Peyer's patch (tissue), 4 donors: ENCODE results near the gene NKTR. TPM values are rescaled to one million over a fixed set of nuclear protein-coding genes. Genes with fewer than 3 reads are reported as not detected.

Experiments
- DNase-seq, 3 donors: peaks; one replicate each; pipeline ENCODE4 v3.0.0-alpha.2; 2017 to 2019
- H3K27ac ChIP-seq, 4 donors: fragments of 200-600 bp; sonication (generic); one replicate each; pipeline ENCODE4 v1.5.1; 2016 to 2019
- H3K27me3 ChIP-seq, 2 donors: fragments of 200-600 bp; sonication (generic); one replicate each; pipeline ENCODE4 v1.5.1; 2019
- H3K36me3 ChIP-seq, 3 donors: fragments of 200-600 bp; sonication (generic); one replicate each; pipeline ENCODE4 v1.5.1; 2016 to 2019
- H3K4me1 ChIP-seq, 4 donors: fragments of 200-600 bp; sonication (generic); one replicate each; pipeline ENCODE4 v1.5.1; 2016 to 2019
- H3K4me3 ChIP-seq, 4 donors: fragments of 200-600 bp; sonication (generic); 1 replicate in 3 of 4; 2 replicates in 1 of 4; pipeline ENCODE4 v1.5.1; 2016 to 2019; ENCODE audit warnings: mild to moderate bottlenecking in 1 of 4
- H3K9me3 ChIP-seq, 4 donors: fragments of 200-600 bp; sonication (generic); one replicate each; pipeline ENCODE4 v1.5.1; 2016 to 2019; ENCODE audit warnings: mild to moderate bottlenecking in 1 of 4
- POLR2A ChIP-seq, 2 donors: fragments of 450-650 bp; IDR thresholded peaks; one replicate each; pipeline ENCODE4 v1.5.1; 2017; ENCODE audit warnings: antibody characterized with exemption in 2 of 2, mild to moderate bottlenecking in 2 of 2, moderate library complexity in 2 of 2
- total RNA-seq, 4 donors: library from RNA; depleted of rRNA; stranded (reverse); fragments of >200 nt; gene quantifications; one replicate each; pipeline ENCODE4 v1.1.0, GENCODE V29; 2016
- TF ChIP-seq, protein P1 (sequence below), 6 experiments: fragments of 450-650 bp in 4 of 6; fragments of 200-600 bp in 2 of 6; sonication (generic) in 1 of 6; IDR thresholded peaks; one replicate each; pipeline ENCODE4 v1.5.1; 2017 to 2019; ENCODE audit warnings: antibody characterized with exemption in 6 of 6, mild to moderate bottlenecking in 3 of 6, moderate library complexity in 1 of 6

NKTR gene
- total RNA-seq, 4 donors from 2014 or later, result 118 to 386 (median 187) TPM

- Histone ChIP-seq H3K27ac (no peak overlapping the region), H3K9me3 (no peaks in the 10 kb centered on the region), H3K4me1 (no peaks in the 10 kb centered on the region), H3K4me3 (no peak overlapping the region), H3K36me3 (peaks cover 0 to 96% (median 0%) of the 10 kb centered on the region in 3 donors), H3K27me3 (no peaks in the 10 kb centered on the region)
- no peak for DNase-seq
- no peak for TF ChIP-seq POLR2A (IDR thresholded peaks at IDR 0.05)
- TF ChIP-seq, protein P1, sequence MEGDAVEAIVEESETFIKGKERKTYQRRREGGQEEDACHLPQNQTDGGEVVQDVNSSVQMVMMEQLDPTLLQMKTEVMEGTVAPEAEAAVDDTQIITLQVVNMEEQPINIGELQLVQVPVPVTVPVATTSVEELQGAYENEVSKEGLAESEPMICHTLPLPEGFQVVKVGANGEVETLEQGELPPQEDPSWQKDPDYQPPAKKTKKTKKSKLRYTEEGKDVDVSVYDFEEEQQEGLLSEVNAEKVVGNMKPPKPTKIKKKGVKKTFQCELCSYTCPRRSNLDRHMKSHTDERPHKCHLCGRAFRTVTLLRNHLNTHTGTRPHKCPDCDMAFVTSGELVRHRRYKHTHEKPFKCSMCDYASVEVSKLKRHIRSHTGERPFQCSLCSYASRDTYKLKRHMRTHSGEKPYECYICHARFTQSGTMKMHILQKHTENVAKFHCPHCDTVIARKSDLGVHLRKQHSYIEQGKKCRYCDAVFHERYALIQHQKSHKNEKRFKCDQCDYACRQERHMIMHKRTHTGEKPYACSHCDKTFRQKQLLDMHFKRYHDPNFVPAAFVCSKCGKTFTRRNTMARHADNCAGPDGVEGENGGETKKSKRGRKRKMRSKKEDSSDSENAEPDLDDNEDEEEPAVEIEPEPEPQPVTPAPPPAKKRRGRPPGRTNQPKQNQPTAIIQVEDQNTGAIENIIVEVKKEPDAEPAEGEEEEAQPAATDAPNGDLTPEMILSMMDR (IDR thresholded peaks at IDR 0.05), result no peak
Measured at GRCh38 chr3:42640771-42641370, 40.4 kb downstream of the NKTR start.

- TF ChIP-seq, protein P1 (IDR thresholded peaks at IDR 0.05), result no peak
- TF ChIP-seq POLR2A (IDR thresholded peaks at IDR 0.05), result no peak
- peaks cover 1 to 17% (median 6%) of the 10 kb centered on the region in 4 donors for H3K4me1 ChIP-seq
Measured at GRCh38 chr3:42647821-42648459, 47.5 kb downstream of the NKTR start.

GRCh38 chr3:42649006-42649405, 48.5 kb downstream of the NKTR start:
- TF ChIP-seq POLR2A (IDR thresholded peaks at IDR 0.05), result no peak
- TF ChIP-seq, protein P1 (IDR thresholded peaks at IDR 0.05), result no peak
- no peaks in the 10 kb centered on the region for H3K9me3 ChIP-seq
- H3K27ac ChIP-seq, result no peak overlapping the region
- H3K4me1 ChIP-seq, result peaks cover 5 to 27% (median 11%) of the 10 kb centered on the region in 4 donors
- H3K27me3 ChIP-seq, result no peaks in the 10 kb centered on the region
- H3K4me3 ChIP-seq, result no peak overlapping the region
- DNase-seq, result no peak
- H3K36me3 ChIP-seq, result peaks cover 0 to 46% (median 0%) of the 10 kb centered on the region in 3 donors

More at GRCh38 chr3:42647821-42648459, 47.5 kb downstream of the NKTR start:
- DNase-seq, result no peak
- Histone ChIP-seq H3K9me3 (no peaks in the 10 kb centered on the region), H3K36me3 (peaks cover 0 to 57% (median 0%) of the 10 kb centered on the region in 3 donors), H3K27me3 (no peaks in the 10 kb centered on the region), H3K4me3 (no peak overlapping the region), H3K27ac (no peak overlapping the region)

- Histone ChIP-seq H3K4me3 (no peak overlapping the region), H3K4me1 (peaks cover 5 to 29% (median 13%) of the 10 kb centered on the region in 4 donors), H3K27me3 (no peaks in the 10 kb centered on the region), H3K9me3 (no peaks in the 10 kb centered on the region), H3K36me3 (peaks cover 0 to 39% (median 0%) of the 10 kb centered on the region in 3 donors), H3K27ac (no peak overlapping the region)
- DNase-seq, result no peak
- TF ChIP-seq POLR2A (IDR thresholded peaks at IDR 0.05), result no peak
- TF ChIP-seq, protein P1 (IDR thresholded peaks at IDR 0.05), result no peak
Measured at GRCh38 chr3:42649783-42650182, 49.3 kb downstream of the NKTR start.

GRCh38 chr3:42651248-42652091, 51.0 kb downstream of the NKTR start:
- DNase-seq, result no peak
- no peak overlapping the region for H3K4me3 ChIP-seq
- TF ChIP-seq, protein P1 (IDR thresholded peaks at IDR 0.05), result no peak
- no peak for TF ChIP-seq POLR2A (IDR thresholded peaks at IDR 0.05)
- peaks cover 5 to 43% (median 15%) of the 10 kb centered on the region in 4 donors for H3K4me1 ChIP-seq
- no peaks in the 10 kb centered on the region for H3K27me3 ChIP-seq
- H3K9me3 ChIP-seq, result no peaks in the 10 kb centered on the region
- H3K36me3 ChIP-seq, result peaks cover 0 to 22% (median 0%) of the 10 kb centered on the region in 3 donors
- peak overlapping the region in 2 of 4 donors; percentile 77 to 90 for H3K27ac ChIP-seq
